ENCODE data around the gene GPR21.

- TF ChIP-seq CTCF (IDR thresholded peaks at IDR 0.05 in 4 of 5, conservative IDR thresholded peaks at IDR 0.05 in 1 of 5) (no peak), POLR2A (IDR thresholded peaks at IDR 0.05) (no peak)
Observed at GRCh38 chr9:122996586-122996985, 36.9 kb upstream of the GPR21 start.
